ENCODE data around the gene RMND5B.

The RMND5B gene

DNA sequence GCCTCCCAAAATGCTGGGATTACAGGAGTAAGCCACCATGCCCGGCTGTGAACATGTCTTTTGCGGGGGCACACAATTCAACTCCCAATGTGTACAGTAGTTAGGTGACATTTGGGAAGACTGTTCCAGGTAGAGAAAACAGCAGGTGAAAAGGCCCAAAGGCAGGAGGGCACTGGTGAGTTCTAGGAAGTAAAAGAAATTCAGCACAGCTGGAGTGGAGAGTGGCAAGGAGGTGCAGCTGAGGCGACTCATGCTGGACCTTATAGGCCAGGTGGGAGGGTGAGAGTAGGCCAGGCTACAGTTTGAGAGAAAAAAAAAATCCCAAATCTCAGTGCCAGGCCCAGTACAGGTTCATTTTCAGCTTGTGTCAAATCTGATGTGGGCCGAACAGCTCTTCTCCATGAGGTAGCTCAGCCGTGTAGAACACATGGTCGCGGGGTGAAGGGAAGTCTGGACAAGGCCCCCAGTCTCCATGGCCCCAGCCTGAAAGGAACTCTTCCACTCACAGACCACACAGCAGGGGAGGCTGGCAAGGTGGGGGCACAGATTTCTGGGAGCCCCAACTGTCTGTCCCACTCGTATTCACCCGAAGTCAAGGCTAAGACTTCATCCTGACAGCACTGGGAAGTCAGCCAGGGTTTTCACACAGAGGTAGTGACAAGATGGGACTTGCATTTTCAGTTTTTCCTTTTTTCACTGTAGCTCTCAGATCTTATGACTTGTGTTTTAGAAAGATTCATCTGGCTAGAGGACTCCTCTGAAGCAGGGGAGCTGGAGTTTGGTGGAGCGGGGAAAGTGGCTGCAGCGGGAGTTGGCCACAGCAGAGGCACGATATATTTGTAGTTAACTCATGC lies 69.0 kb downstream of the RMND5B start:
- DNase-seq (ENCODE audit: low read depth, low spot score) = no peak
- Histone ChIP-seq H3K9me3 (ENCODE audit: insufficient read depth, low read length) (no peaks in the 10 kb centered on the region), H3K4me1 (ENCODE audit: insufficient read depth, insufficient read length) (peaks cover 5% of the 10 kb centered on the region), H3K36me3 (ENCODE audit: insufficient read depth, insufficient read length, low read length) (no peaks in the 10 kb centered on the region), H3K27me3 (ENCODE audit: insufficient read depth, insufficient read length) (no peaks in the 10 kb centered on the region), H3K4me3 (ENCODE audit: insufficient read length, low read depth) (no peak overlapping the region), H3K9ac (ENCODE audit: insufficient read length, low read depth) (no peak overlapping the region)
- no peak for TF ChIP-seq YY1 (IDR thresholded peaks at IDR 0.05; ENCODE audit: insufficient read depth, insufficient read length)
- no peak for TF ChIP-seq ZNF274 (IDR thresholded peaks at IDR 0.05; ENCODE audit: low read depth, low read length)
- TF ChIP-seq SUZ12 (IDR thresholded peaks at IDR 0.05; ENCODE audit: extremely low read depth, insufficient read depth, insufficient read length) = no peak
